WTC11 (cell line): ENCODE data around the gene TBCB.

ENCODE experiments used
- ATF3 ChIP-seq: sonication (generic); formaldehyde crosslinking; conservative IDR thresholded peaks from 2 replicates; pipeline ENCODE4 v1.8.1; 2022; ENCODE audit warnings: mild to moderate bottlenecking, missing genetic modification reagents
- E2F4 ChIP-seq: sonication (generic); formaldehyde crosslinking; IDR thresholded peaks from 2 replicates; pipeline ENCODE4 v1.8.1; 2022; ENCODE audit warnings: low read depth, mild to moderate bottlenecking, moderate library complexity, missing genetic modification reagents, borderline replicate concordance
- FOXJ3 ChIP-seq: sonication (generic); formaldehyde crosslinking; IDR thresholded peaks from 2 replicates; pipeline ENCODE4 v1.9.0; 2021; ENCODE audit warnings: missing genetic modification reagents, mild to moderate bottlenecking, borderline replicate concordance
- NR2C2 ChIP-seq: sonication (generic); formaldehyde crosslinking; IDR thresholded peaks from 2 replicates; pipeline ENCODE4 v1.8.0; 2022; ENCODE audit warnings: mild to moderate bottlenecking, missing genetic modification reagents
- NR3C1 ChIP-seq: sonication (generic); formaldehyde crosslinking; conservative IDR thresholded peaks from 2 replicates; pipeline ENCODE4 v1.8.1; 2023; ENCODE audit warnings: low read depth, mild to moderate bottlenecking, missing genetic modification reagents
- PREB ChIP-seq: sonication (generic); formaldehyde crosslinking; IDR thresholded peaks from 2 replicates; pipeline ENCODE4 v1.8.1; 2022; ENCODE audit warnings: mild to moderate bottlenecking, missing genetic modification reagents, moderate library complexity, borderline replicate concordance
- SOX15 ChIP-seq: fragments of 250-450 bp; sonication (Bioruptor Pico); IDR thresholded peaks from 2 replicates; pipeline ENCODE4 v1.9.0; 2021; ENCODE audit warnings: mild to moderate bottlenecking
- SP1 ChIP-seq: sonication (generic); formaldehyde crosslinking; conservative IDR thresholded peaks from 2 replicates; pipeline ENCODE4 v1.8.1; 2022; ENCODE audit warnings: missing genetic modification reagents
- TF ChIP-seq, protein P1 (sequence below): fragments of 200-600 bp; IDR thresholded peaks from 2 replicates; pipeline ENCODE4 v1.8.0; 2022; ENCODE audit warnings: antibody characterized with exemption
- TF ChIP-seq, protein P2 (sequence below): fragments of 250-450 bp; sonication (Bioruptor Pico); IDR thresholded peaks from 2 replicates; pipeline ENCODE4 v2.1.2; 2022; ENCODE audit warnings: mild to moderate bottlenecking, moderate library complexity

DNA sequence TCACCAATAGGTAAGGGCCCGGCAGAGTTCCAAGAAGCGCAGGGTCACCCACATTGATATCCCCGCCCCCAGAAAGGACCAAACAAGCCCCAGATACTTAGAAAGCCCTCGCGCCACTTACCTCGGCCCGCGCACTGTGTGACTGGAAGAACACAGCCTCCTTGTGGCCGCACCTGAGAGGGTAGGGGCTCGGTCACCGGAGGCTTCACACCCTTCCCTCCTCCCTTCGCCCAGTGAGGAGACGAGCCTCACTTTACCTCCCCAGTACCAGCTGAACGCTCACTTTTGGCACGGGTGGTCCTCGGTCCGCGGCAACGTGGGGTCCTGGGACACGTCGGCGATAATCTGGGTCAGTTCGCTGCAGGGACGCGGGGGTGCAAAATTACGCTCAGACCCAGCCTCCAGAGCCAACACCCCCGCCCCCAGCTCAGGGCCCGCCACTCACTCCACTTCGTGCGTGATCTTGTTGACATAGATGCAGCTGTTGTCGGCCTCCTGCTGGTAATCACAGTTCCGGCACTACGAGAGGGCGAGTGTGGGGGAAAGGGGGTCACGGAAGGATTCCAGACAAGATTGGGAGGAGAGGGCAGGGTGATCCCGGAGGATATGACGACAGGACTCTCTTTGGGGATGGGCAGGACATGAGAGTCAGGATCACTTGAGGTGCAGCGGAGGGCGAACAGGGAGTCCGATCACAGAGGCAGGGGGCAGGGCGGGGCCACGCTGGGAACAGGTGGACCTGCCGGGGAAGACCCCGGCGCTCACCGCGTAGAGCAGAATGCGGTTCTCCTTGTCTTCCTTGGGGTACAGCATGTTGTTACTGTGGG lies 1.2 kb upstream of the TBCB start:
- no peak for TF ChIP-seq NR3C1 (CRISPR knock-in tag)
- TF ChIP-seq SOX15 = no peak
- TF ChIP-seq E2F4 (CRISPR knock-in tag) = no peak
- no peak for TF ChIP-seq SP1 (CRISPR knock-in tag)
- TF ChIP-seq, protein P1, sequence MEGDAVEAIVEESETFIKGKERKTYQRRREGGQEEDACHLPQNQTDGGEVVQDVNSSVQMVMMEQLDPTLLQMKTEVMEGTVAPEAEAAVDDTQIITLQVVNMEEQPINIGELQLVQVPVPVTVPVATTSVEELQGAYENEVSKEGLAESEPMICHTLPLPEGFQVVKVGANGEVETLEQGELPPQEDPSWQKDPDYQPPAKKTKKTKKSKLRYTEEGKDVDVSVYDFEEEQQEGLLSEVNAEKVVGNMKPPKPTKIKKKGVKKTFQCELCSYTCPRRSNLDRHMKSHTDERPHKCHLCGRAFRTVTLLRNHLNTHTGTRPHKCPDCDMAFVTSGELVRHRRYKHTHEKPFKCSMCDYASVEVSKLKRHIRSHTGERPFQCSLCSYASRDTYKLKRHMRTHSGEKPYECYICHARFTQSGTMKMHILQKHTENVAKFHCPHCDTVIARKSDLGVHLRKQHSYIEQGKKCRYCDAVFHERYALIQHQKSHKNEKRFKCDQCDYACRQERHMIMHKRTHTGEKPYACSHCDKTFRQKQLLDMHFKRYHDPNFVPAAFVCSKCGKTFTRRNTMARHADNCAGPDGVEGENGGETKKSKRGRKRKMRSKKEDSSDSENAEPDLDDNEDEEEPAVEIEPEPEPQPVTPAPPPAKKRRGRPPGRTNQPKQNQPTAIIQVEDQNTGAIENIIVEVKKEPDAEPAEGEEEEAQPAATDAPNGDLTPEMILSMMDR = no peak
- TF ChIP-seq FOXJ3 (CRISPR knock-in tag) = no peak
- TF ChIP-seq ATF3 (CRISPR knock-in tag) = no peak
- no peak for TF ChIP-seq PREB (CRISPR knock-in tag)
- TF ChIP-seq NR2C2 (CRISPR knock-in tag) = no peak; the same call in 1 of the 2 replicates
- TF ChIP-seq, protein P2, sequence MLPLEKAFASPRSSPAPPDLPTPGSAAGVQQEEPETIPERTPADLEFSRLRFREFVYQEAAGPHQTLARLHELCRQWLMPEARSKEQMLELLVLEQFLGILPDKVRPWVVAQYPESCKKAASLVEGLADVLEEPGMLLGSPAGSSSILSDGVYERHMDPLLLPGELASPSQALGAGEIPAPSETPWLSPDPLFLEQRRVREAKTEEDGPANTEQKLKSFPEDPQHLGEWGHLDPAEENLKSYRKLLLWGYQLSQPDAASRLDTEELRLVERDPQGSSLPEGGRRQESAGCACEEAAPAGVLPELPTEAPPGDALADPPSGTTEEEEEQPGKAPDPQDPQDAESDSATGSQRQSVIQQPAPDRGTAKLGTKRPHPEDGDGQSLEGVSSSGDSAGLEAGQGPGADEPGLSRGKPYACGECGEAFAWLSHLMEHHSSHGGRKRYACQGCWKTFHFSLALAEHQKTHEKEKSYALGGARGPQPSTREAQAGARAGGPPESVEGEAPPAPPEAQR (CRISPR knock-in tag) = no peak
